Retinal pigment epithelial cell (primary cell): ENCODE data around the gene LRTM2.

Experiments
- DNase-seq: peaks from one replicate; pipeline ENCODE4 v3.0.0-alpha.2; 2010; ENCODE audit warnings: low read depth
- H3K4me3 ChIP-seq: 2 replicates; pipeline ENCODE4 v1.5.1; 2011; ENCODE audit warnings: mild to moderate bottlenecking, low read length, control low read depth, moderate library complexity
- CTCF ChIP-seq: conservative IDR thresholded peaks from 2 replicates; pipeline ENCODE4 v1.5.1; 2011; ENCODE audit warnings: low read depth, low read length, control low read depth, inconsistent platforms

LRTM2 gene

GRCh38 chr12:1810201-1810930, 10.0 kb upstream of the LRTM2 start:
- TF ChIP-seq CTCF: no peak
- DNase-seq: no peak
- no peak overlapping the region for H3K4me3 ChIP-seq

- TF ChIP-seq CTCF: no peak
- no peak overlapping the region for H3K4me3 ChIP-seq
These were observed 9.5 kb upstream of the LRTM2 start for GRCh38 chr12:1810931-1811280.

GRCh38 chr12:1811281-1811947, 9.0 kb upstream of the LRTM2 start:
- no peak for TF ChIP-seq CTCF
- H3K4me3 ChIP-seq: no peak overlapping the region
- DNase-seq: no peak

More at GRCh38 chr12:1810931-1811280, 9.5 kb upstream of the LRTM2 start:
- DNase-seq: no peak

- H3K4me3 ChIP-seq: no peak overlapping the region
- DNase-seq: no peak
- no peak for TF ChIP-seq CTCF
These were observed 8.4 kb upstream of the LRTM2 start for GRCh38 chr12:1811948-1812291.

GRCh38 chr12:1812650-1813302, 7.6 kb upstream of the LRTM2 start:
- no peak for TF ChIP-seq CTCF
- no peak for DNase-seq
- no peak overlapping the region for H3K4me3 ChIP-seq

GRCh38 chr12:1814266-1814665, 6.1 kb upstream of the LRTM2 start:
- no peak for DNase-seq
- H3K4me3 ChIP-seq: no peak overlapping the region
- no peak for TF ChIP-seq CTCF
